Activated T-helper 17 cell treated with anti-CD3 and anti-CD28 coated beads, Interleukin-2, amount 50 U/mL, for 72 hours (primary cell): Measurements from ENCODE around the gene PID1. TPM values are rescaled to one million over a fixed set of nuclear protein-coding genes. Genes with fewer than 3 reads are reported as not detected.

Source experiments
- ATAC-seq: fragments of 150-1000 bp; cut with Tn5 transposase; replicated peaks from 2 replicates; pipeline ENCODE4 v1.10.0; 2021; ENCODE audit warnings: mild to moderate bottlenecking, moderate library complexity
- H3K27ac Mint-ChIP-seq: one replicate; pipeline ENCODE4 v1.8.0; 2022; ENCODE audit warnings: mixed read lengths
- H3K27me3 Mint-ChIP-seq: one replicate; pipeline ENCODE4 v1.8.0; 2022; ENCODE audit warnings: mixed read lengths
- H3K36me3 Mint-ChIP-seq: one replicate; pipeline ENCODE4 v1.8.0; 2022; ENCODE audit warnings: low read depth, mild to moderate bottlenecking, mixed read lengths
- H3K4me1 Mint-ChIP-seq: one replicate; pipeline ENCODE4 v1.8.0; 2022; ENCODE audit warnings: mixed read lengths
- H3K4me3 Mint-ChIP-seq: one replicate; pipeline ENCODE4 v1.8.0; 2022; ENCODE audit warnings: mild to moderate bottlenecking, mixed read lengths
- H3K9me3 Mint-ChIP-seq: one replicate; pipeline ENCODE4 v1.8.0; 2022; ENCODE audit warnings: mixed read lengths
- total RNA-seq, 2 donors: library from RNA; stranded (reverse); gene quantifications; one replicate each; pipeline ENCODE4 v1.2.3, GENCODE V29; 2022

Gene PID1
- total RNA-seq, 2 donors from 2014 or later = not detected

DNA sequence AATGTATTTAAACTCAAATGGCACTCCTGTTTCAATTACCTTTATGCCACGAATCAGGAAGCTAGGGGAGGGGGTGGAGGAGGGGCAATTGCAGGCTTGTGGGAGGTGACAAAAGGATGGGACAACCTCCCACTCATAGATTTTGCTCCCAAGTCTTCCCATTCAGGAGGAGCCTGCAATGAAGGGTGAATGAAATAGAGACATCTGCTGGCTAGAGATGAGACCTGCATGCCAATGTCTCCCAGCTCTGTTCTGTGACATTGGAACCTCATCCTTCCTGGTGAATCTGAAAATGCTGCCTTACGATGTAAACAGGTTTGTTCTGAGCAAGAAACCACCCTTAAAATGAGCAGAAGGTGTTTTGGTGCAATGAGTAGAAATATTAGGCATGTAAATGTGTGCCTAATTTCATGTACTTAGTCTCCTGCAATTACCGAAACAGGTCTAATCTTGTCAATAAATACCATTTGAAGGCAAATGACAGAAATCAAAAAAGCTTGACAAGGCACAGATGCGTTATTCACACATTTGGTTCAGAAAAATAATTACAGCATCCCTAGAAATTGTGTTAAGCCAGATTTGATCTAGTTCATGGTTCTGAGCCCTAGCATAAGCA lies 2.7 kb upstream of the PID1 start:
- Mint-ChIP-seq H3K27ac (no peak overlapping the region), H3K4me1 (no peaks in the 10 kb centered on the region), H3K27me3 (peaks cover 33% of the 10 kb centered on the region), H3K36me3 (no peaks in the 10 kb centered on the region), H3K9me3 (no peaks in the 10 kb centered on the region), H3K4me3 (no peak overlapping the region)
- ATAC-seq = no peak

DNA sequence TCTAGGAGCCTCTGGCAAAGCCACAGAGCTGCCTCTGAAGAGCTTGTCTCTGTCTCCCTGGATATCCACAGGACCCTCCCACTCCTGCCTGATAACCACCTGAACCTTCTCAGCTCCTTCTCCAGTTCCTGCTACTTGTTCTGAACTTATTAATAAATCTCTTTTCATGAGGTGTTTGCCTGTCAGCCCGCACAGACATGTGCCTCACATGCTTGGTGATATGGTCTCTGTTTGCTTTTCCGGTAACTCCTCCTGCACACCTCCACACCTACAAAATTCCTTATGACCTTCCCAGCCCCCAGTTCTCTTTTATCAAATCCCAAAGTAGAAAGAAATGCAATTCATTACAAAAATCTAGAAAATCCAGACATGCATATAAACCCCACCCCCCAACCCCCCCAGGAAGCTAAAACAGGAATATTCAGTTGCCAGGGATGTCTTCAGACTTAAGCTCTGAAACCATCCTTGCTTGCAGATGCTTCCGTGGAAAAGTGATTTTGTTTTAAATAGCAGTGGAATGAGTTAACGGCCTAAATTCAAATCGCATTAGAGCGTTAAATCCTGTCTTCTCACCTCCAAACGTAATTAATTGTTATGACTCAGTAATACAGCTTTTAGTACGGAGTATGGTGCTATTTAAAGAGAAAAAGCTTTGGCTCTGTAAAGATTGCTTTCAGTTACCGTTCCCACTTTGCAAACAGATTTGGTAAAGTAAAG lies 2.1 kb upstream of the PID1 start:
- Mint-ChIP-seq H3K9me3 (no peaks in the 10 kb centered on the region), H3K27me3 (peaks cover 36% of the 10 kb centered on the region), H3K27ac (no peak overlapping the region), H3K4me1 (no peaks in the 10 kb centered on the region), H3K36me3 (no peaks in the 10 kb centered on the region), H3K4me3 (no peak overlapping the region)
- ATAC-seq = no peak

DNA sequence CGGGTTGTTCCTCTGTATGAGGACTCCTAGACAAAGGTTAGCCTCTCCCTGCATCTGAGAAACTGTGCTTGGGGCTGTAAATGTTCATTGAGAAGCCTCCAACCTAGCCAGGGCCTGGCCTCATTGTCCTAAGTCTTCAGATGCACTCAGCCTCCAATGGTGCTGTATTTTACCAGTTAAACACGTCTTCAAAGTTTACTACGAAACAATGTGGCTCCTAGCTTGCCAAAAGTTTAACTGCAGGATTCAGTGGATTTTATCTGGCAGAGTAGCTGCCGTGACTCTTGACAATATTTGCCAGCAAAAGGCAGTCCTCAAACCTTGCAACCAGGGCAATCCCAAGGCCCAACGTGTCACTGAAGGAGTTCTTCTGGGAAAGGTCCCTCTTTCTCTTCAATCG lies 1.1 kb downstream of the PID1 start:
- H3K9me3 Mint-ChIP-seq = no peaks in the 10 kb centered on the region
- H3K27me3 Mint-ChIP-seq = peaks cover 33% of the 10 kb centered on the region
- no peaks in the 10 kb centered on the region for H3K36me3 Mint-ChIP-seq
- no peak overlapping the region for H3K4me3 Mint-ChIP-seq
- H3K27ac Mint-ChIP-seq = no peak overlapping the region
- no peaks in the 10 kb centered on the region for H3K4me1 Mint-ChIP-seq
- no peak for ATAC-seq

DNA sequence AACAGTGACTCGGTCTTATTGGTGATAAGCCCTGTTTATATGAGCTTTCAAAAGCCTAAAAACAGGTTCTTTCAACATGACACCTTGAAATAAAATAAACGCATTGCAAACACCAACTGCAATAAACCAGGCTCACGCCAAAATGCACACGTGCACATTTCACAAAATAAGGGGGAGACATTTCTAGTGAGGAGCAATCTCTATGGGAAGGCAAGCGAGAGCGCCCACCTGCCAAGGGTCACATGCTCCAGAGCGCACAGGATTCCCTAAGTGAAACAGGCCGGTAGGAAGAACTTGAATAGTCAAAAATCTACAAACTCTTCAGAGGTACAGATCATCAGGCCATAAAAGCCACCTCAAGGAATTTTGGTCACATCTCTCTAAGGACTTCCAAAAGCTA lies 1.9 kb downstream of the PID1 start:
- ATAC-seq = no peak
- Mint-ChIP-seq H3K27ac (no peak overlapping the region), H3K4me1 (no peaks in the 10 kb centered on the region), H3K4me3 (no peak overlapping the region), H3K9me3 (no peaks in the 10 kb centered on the region), H3K27me3 (peaks cover 33% of the 10 kb centered on the region), H3K36me3 (no peaks in the 10 kb centered on the region)

DNA sequence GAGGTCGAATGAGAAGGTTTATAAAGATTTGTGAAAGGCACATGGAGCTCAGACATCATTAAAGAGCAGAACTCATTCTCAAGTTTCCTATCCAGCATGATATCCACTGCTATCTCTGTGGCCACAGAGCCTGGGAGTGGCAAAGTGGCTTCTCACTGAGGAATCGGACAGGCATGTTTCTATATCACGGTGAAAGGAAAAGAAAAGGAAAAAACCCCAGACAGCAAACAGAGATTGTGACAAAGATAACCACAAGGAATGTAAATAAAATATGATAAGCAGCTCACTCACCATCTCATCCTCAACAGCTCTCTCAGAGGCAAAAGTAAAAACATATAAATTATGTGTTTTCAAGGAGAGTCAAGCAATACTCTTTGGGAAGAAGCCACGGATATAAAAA lies 2.5 kb downstream of the PID1 start:
- no peak for ATAC-seq
- H3K27ac Mint-ChIP-seq = no peak overlapping the region
- peaks cover 29% of the 10 kb centered on the region for H3K27me3 Mint-ChIP-seq
- H3K36me3 Mint-ChIP-seq = no peaks in the 10 kb centered on the region
- no peaks in the 10 kb centered on the region for H3K4me1 Mint-ChIP-seq
- no peak overlapping the region for H3K4me3 Mint-ChIP-seq
- no peaks in the 10 kb centered on the region for H3K9me3 Mint-ChIP-seq

DNA sequence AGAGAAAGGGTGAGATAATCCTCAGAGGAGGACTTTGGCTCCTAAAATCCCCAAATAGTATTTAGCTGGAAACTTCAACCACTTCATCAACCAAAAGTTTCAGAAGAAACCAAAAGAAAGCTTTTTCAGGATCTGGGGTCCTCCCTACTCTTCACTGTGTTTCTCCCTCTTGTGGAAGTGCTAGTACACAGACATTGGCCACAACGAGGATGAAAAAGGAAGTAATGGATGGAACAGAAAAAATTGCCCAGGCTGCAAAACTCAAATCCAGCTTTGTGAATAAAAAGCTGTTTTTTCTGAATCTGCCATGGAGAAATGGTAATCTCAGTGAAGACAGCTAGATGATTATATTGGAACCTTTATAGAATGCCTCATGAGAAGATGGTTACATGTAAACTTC lies 4.0 kb downstream of the PID1 start:
- no peaks in the 10 kb centered on the region for H3K4me1 Mint-ChIP-seq
- ATAC-seq = no peak
- H3K36me3 Mint-ChIP-seq = no peaks in the 10 kb centered on the region
- H3K9me3 Mint-ChIP-seq = no peaks in the 10 kb centered on the region
- H3K27ac Mint-ChIP-seq = no peak overlapping the region
- peaks cover 22% of the 10 kb centered on the region for H3K27me3 Mint-ChIP-seq
- H3K4me3 Mint-ChIP-seq = no peak overlapping the region

DNA sequence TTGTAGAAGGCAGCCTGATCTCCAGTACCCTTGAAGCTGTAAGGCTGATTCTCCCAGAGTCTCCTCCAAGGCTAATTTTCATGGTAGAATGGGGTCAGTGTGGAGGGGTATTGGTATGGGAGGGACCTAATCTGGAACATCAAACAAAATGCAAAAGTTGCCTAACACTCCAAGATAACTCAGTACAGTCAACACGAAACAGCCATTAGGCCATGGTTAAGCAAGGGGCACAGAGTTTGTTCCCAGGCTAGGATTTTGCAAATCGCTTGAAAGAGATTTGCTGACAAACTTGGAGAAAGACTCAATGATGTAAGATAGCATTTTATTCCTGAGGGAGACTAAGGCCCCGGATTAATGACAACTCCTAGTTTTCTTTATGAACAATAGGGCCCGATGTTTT lies 5.4 kb downstream of the PID1 start:
- no peak overlapping the region for H3K27ac Mint-ChIP-seq
- H3K4me1 Mint-ChIP-seq = no peaks in the 10 kb centered on the region
- no peak for ATAC-seq
- H3K9me3 Mint-ChIP-seq = no peaks in the 10 kb centered on the region
- peaks cover 17% of the 10 kb centered on the region for H3K27me3 Mint-ChIP-seq
- H3K4me3 Mint-ChIP-seq = no peak overlapping the region
- H3K36me3 Mint-ChIP-seq = no peaks in the 10 kb centered on the region

DNA sequence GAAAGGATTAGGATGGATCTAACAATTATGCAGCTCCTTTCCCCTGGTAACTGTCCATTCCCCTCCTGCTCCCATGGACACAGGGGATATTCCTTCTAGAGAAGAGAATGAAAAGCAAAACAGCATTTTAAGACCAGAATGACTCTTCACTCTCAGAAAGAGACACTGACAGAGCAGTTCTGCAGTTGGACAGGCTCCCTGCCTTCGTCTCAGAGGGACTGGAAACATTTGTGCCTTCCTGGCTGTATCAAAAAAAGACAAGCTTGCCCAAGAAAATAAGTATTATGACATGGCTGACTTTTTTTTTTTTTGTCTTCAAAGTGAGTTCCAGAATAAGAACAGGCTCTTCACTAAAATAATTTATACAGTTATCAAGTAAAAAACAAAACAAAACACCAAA lies 9.5 kb downstream of the PID1 start:
- H3K9me3 Mint-ChIP-seq = peaks cover 5% of the 10 kb centered on the region
- no peaks in the 10 kb centered on the region for H3K27me3 Mint-ChIP-seq
- no peak overlapping the region for H3K4me3 Mint-ChIP-seq
- H3K4me1 Mint-ChIP-seq = no peaks in the 10 kb centered on the region
- no peak for ATAC-seq
- no peak overlapping the region for H3K27ac Mint-ChIP-seq
- no peaks in the 10 kb centered on the region for H3K36me3 Mint-ChIP-seq

DNA sequence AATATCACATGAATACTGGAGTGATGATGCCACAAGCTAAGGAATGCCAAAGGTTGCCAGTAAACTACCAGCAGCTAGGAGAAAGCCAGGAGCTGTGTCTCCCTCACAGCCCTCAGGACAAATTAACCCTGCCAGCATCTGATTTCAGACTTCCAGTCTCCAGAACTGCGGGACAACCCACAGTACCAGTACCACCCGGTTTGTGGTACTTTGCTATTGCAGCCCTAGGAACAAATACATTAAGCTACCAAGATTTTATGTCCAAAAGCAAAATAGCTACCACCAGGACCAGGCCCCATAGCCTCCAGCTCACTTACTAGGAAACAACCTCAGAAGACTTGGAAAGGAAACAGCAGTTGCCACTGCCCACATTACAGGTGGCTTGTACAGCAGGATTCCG lies 10.0 kb downstream of the PID1 start:
- no peak overlapping the region for H3K27ac Mint-ChIP-seq
- peaks cover 5% of the 10 kb centered on the region for H3K9me3 Mint-ChIP-seq
- H3K4me1 Mint-ChIP-seq = no peaks in the 10 kb centered on the region
- no peaks in the 10 kb centered on the region for H3K27me3 Mint-ChIP-seq
- H3K4me3 Mint-ChIP-seq = no peak overlapping the region
- H3K36me3 Mint-ChIP-seq = no peaks in the 10 kb centered on the region
- ATAC-seq = no peak

DNA sequence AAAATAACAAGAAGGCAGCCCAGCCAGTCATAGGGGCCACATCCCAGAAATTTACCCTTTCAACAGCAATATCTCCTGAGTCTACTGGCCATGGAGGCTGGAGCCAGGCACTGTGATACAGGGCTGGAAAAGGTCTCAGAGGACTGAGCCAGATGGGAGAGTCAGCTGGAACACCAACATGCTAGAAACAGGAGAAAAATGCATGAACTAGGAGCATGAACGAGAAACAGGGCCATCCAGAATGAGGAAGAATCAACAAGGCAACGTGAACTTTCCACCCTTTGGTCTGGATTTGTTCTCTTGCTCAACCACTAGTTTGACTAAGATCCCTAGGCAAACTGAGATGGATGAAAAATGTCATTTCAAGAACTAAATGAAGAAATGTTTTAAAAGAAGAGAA lies 13.1 kb downstream of the PID1 start:
- Mint-ChIP-seq H3K36me3 (no peaks in the 10 kb centered on the region), H3K27me3 (no peaks in the 10 kb centered on the region), H3K4me3 (no peak overlapping the region), H3K9me3 (peaks cover 5% of the 10 kb centered on the region), H3K4me1 (no peaks in the 10 kb centered on the region), H3K27ac (no peak overlapping the region)
- ATAC-seq = no peak

DNA sequence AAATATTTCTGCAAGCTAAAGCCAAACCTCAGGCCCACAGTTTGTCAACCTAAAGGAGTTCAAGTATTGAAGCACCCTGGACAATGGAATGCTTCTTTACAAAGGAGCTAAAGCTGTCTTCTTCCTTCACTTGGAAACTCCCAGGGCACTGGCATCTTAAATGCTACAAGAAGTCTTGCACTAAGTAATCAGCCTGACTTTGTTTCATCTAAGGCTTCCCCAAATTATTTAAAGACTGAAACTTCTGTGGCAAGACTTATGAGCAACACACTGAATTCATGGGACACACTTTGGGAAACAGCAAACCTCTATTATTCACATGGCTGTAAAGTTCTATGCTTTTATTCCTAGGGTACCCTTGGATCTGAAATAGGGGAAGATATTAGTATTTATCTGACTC lies 14.7 kb downstream of the PID1 start:
- Mint-ChIP-seq H3K36me3 (no peaks in the 10 kb centered on the region), H3K27me3 (no peaks in the 10 kb centered on the region), H3K9me3 (peaks cover 5% of the 10 kb centered on the region), H3K4me3 (no peak overlapping the region), H3K27ac (no peak overlapping the region), H3K4me1 (no peaks in the 10 kb centered on the region)
- ATAC-seq = no peak

DNA sequence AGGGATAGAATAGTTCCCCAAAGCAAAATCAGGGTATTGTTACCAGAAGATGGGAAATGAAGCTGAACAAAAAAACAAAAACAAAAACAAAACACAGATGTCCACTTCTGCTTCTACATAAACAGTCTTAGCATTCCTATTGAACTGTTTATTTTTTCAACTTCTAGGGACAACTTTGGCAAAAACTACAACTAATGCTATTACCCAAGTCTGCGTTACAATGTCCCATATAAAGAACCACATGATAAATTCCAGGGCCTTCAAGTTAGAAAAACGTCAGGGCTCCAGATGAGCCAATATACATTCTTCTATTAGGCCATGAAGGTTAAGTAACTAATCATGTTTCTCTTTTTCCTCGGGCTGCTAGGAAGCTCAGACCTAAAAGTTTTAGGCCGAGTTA lies 16.9 kb downstream of the PID1 start:
- H3K27ac Mint-ChIP-seq = no peak overlapping the region
- peaks cover 5% of the 10 kb centered on the region for H3K9me3 Mint-ChIP-seq
- no peaks in the 10 kb centered on the region for H3K4me1 Mint-ChIP-seq
- H3K4me3 Mint-ChIP-seq = no peak overlapping the region
- H3K36me3 Mint-ChIP-seq = no peaks in the 10 kb centered on the region
- H3K27me3 Mint-ChIP-seq = no peaks in the 10 kb centered on the region
- ATAC-seq = no peak

DNA sequence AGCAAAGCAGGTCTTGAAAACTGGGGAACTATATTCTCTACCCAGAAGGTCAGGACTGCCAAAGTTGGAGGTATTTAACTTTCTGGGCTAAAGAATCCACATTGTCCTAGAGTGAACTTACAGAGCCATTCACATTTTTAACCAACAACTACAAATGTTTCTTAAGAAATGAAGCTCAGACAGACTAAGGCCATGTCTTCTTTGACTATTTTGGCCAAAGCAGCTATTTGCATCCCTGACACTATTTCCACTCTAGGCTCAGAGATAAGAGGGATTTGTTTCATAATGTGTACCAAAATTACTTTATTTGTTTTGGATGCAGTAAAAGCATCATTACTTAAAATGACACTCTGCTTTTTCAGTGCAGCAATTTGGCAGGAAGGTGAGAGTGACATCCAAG lies 18.1 kb downstream of the PID1 start:
- no peaks in the 10 kb centered on the region for H3K4me1 Mint-ChIP-seq
- no peaks in the 10 kb centered on the region for H3K36me3 Mint-ChIP-seq
- H3K27me3 Mint-ChIP-seq = no peaks in the 10 kb centered on the region
- ATAC-seq = no peak
- no peak overlapping the region for H3K4me3 Mint-ChIP-seq
- H3K9me3 Mint-ChIP-seq = peaks cover 5% of the 10 kb centered on the region
- H3K27ac Mint-ChIP-seq = no peak overlapping the region

DNA sequence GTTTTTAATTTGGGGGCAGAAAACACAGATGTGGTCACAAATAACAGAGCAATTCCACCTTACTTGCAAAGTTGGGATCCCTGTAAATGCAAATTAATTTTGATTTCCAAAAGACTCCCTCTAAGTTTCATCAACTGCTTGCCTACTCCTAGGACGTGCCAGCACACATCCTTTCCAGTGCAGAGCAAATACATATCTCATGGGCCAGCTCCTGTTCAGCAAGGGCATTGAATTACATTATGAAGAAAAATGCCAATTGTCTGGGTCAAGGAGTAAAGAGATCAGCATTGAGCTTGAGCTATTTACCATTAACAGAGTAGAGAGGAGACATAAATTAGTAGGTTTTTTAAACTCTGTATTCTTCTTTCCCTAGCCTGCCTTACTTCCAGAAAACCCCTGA lies 18.8 kb downstream of the PID1 start:
- Mint-ChIP-seq H3K4me1 (no peaks in the 10 kb centered on the region), H3K36me3 (no peaks in the 10 kb centered on the region), H3K27me3 (no peaks in the 10 kb centered on the region), H3K27ac (no peak overlapping the region), H3K9me3 (peaks cover 3% of the 10 kb centered on the region), H3K4me3 (no peak overlapping the region)
- no peak for ATAC-seq

DNA sequence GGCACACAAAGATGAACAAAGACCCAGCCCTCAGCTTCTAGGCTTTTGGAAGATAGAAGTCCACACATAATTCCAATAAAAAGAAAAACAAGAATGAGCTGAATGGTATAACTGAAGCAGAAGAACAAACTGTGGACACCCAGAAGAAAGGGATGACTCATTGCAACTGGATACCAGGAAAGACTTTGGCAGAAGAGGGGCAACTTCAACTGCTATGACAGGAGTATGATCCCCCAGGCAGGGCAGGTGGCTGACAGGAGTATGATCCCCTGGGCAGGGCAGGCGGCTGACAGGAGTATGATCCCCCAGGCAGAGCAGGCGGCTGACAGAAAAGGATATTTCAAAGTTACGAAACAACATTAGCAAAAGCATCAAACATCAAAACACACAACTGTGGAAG lies 21.6 kb downstream of the PID1 start:
- ATAC-seq = no peak
- Mint-ChIP-seq H3K36me3 (no peaks in the 10 kb centered on the region), H3K27me3 (peaks cover 2% of the 10 kb centered on the region), H3K4me1 (no peaks in the 10 kb centered on the region), H3K4me3 (no peak overlapping the region), H3K27ac (no peak overlapping the region), H3K9me3 (peaks cover 2% of the 10 kb centered on the region)

DNA sequence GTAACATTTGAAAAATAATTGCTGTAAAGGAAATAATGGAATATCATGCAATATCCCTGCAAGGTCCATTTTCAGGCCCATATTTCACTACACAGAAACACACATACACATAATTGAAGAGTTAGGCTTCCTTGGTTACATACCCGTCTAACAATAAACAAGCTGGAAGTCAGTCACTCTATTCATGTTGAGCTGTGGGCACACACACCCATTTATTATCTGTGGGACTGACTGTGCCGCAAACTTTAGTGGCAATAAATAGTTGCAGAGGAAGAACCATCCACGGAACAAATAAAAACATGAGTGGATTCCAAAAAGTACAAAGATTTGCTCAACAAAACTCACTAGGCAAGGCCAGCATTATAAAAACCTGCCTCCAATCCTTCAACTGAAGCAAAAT lies 24.8 kb downstream of the PID1 start:
- H3K27me3 Mint-ChIP-seq = peaks cover 3% of the 10 kb centered on the region
- H3K9me3 Mint-ChIP-seq = peaks cover 8% of the 10 kb centered on the region
- no peak overlapping the region for H3K4me3 Mint-ChIP-seq
- H3K4me1 Mint-ChIP-seq = no peaks in the 10 kb centered on the region
- H3K27ac Mint-ChIP-seq = no peak overlapping the region
- no peaks in the 10 kb centered on the region for H3K36me3 Mint-ChIP-seq
- no peak for ATAC-seq
